ENCODE results near the gene ZNF8. TPM values are rescaled to one million over a fixed set of nuclear protein-coding genes. Genes with fewer than 3 reads are reported as not detected.

ZNF8 gene
- total and polyA plus RNA-seq, 8 donors = 1.4 to 3.6 (median 1.8) TPM

DNA sequence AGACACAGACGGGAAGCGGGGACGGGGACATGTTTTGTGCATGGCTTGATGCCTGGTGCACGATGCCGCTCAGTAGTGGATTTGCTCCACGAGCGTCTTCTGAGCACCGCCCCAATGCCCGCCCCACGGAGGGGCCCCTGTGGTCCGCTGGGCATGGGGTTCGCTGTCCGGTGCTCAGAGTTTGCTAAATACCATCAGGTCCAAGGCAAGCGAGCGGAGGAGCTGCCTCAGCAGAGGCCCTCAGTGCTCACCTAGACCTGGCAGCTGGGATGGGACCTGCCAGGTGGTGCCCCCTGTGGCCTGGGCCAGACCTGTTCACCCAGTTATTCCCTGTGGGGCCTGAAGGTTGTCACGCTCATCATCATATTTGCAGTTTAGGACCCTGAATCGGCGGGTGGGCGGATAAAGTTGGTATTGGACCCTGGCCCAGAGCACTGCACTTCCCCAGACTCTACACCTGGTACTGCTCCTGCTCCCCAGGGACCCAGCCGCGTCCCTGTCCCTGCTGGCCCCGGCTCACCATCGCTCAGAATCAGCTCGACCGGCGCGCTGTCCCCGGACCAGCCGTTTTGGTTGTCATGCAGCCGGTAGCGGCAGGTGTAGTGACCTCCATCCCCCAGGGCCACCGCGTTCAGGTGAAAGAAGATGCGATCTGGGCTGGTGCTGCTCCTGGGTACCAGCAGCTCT is 72.3 kb downstream of the ZNF8 start:
- WGBS, 2 donors = 56 to 74% methylated on average over 34 of the region's 34 CpGs
- TF ChIP-seq, protein P1, sequence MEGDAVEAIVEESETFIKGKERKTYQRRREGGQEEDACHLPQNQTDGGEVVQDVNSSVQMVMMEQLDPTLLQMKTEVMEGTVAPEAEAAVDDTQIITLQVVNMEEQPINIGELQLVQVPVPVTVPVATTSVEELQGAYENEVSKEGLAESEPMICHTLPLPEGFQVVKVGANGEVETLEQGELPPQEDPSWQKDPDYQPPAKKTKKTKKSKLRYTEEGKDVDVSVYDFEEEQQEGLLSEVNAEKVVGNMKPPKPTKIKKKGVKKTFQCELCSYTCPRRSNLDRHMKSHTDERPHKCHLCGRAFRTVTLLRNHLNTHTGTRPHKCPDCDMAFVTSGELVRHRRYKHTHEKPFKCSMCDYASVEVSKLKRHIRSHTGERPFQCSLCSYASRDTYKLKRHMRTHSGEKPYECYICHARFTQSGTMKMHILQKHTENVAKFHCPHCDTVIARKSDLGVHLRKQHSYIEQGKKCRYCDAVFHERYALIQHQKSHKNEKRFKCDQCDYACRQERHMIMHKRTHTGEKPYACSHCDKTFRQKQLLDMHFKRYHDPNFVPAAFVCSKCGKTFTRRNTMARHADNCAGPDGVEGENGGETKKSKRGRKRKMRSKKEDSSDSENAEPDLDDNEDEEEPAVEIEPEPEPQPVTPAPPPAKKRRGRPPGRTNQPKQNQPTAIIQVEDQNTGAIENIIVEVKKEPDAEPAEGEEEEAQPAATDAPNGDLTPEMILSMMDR (IDR thresholded peaks at IDR 0.05) = no peak
- DNase-seq = no peak
- H3K4me3 ChIP-seq = no peak overlapping the region
- peaks cover 0 to 13% (median 2%) of the 10 kb centered on the region in 4 donors for H3K27me3 ChIP-seq
- no peaks in the 10 kb centered on the region for H3K36me3 ChIP-seq
- H3K27ac ChIP-seq = no peak overlapping the region
- H3K4me1 ChIP-seq = no peaks in the 10 kb centered on the region
- no peak for ATAC-seq
- FAIRE-seq = no peak
- intact Hi-C loops (cut with DNase I) = no loop called here
- no peaks in the 10 kb centered on the region for H3K9me3 ChIP-seq

DNA sequence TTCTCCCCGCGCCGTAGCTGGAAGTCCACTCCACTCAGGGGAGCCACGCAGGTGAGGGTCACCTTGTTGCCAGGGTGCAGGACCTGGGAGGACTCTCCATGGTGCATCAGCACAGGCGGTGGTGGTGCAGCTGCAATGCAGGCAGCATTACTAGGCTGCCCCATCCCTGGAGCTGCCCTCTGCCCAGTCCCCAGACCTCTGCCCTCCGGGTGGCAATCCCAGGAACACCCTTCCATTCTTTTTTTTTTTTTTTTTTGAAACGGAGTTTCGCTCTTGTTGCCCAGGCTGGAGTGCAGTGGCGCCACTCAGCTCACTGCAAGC is 72.8 kb downstream of the ZNF8 start:
- peaks cover 0 to 13% (median 2%) of the 10 kb centered on the region in 4 donors for H3K27me3 ChIP-seq
- no peaks in the 10 kb centered on the region for H3K36me3 ChIP-seq
- ATAC-seq (no peak), FAIRE-seq (no peak), DNase-seq (no peak)
- TF ChIP-seq, protein P1 (IDR thresholded peaks at IDR 0.05) = no peak
- H3K27ac ChIP-seq = no peak overlapping the region
- 71 to 82% methylated on average over 8 to 9 of the region's 9 CpGs for WGBS, 2 donors
- H3K9me3 ChIP-seq = no peaks in the 10 kb centered on the region
- intact Hi-C loops (cut with DNase I) = no loop called here
- H3K4me1 ChIP-seq = no peaks in the 10 kb centered on the region
- no peak overlapping the region for H3K4me3 ChIP-seq

DNA sequence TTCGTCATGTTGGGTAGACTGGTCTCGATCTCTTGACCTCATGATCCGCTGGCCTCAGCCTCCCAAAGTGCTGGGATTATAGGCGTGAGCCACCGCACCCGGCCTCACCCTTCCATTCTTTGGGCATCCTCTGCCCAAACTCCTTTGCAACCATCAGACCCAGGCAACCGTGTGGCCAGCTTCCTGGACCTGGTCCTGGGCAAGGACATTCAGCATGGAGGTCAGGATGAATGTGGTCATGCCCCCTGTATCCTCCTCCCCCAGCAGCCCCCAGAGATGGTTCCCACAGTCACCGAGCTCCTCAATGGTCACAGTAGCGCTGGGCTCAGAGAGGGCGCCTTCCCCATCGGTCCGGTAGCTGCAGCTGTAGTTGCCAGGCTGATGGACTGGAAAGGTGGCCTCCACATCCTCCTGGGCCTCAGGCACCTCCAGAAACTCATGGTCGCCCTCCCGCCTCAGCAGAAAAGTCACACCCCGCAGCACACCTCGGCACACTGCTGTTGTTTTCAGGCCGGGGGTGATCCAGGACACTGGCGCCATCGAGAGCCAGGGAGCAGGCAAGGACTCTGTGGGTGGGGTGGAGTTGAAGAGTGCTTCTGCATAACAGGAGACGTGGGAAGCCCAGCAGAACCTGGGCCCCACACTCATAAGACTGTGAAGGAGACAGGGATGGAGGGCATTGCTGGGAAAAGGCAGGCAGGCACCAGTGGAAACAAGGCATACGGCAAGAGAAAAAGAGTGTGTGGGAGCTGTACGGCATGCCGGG is 73.4 kb downstream of the ZNF8 start:
- no peaks in the 10 kb centered on the region for H3K36me3 ChIP-seq
- intact Hi-C loops (cut with DNase I) = no loop called here
- DNase-seq (no peak), ATAC-seq (no peak), FAIRE-seq (no peak)
- no peaks in the 10 kb centered on the region for H3K4me1 ChIP-seq
- peaks cover 0 to 13% (median 2%) of the 10 kb centered on the region in 4 donors for H3K27me3 ChIP-seq
- no peak overlapping the region for H3K27ac ChIP-seq
- TF ChIP-seq, protein P1 (IDR thresholded peaks at IDR 0.05) = no peak
- H3K9me3 ChIP-seq = no peaks in the 10 kb centered on the region
- WGBS, 2 donors = 71 to 88% methylated on average over 23 of the region's 23 CpGs
- H3K4me3 ChIP-seq = no peak overlapping the region

Small RNA genes lying within 50 kb of the gene (microRNA-seq; reads per million reads assigned to microRNA genes)
- 0 reads per million in 2 donors for gene MIR6806

Other genes with a start within 250 kb of the ZNF8 start
- under 1 TPM in 5 of 6 donors, not detected in 1; 0.25 to 0.49 (median 0.32) TPM for gene ZSCAN1, start 244.9 kb upstream of the ZNF8 start, total RNA-seq
- 1 to 10 TPM; 2.5 to 7.1 TPM for gene ZSCAN1, start 244.9 kb upstream of the ZNF8 start, polyA plus RNA-seq
- gene ZNF135, start 219.7 kb upstream of the ZNF8 start, total RNA-seq = 1 to 10 TPM; 1.1 to 5.0 (median 2.0) TPM
- 10 to 100 TPM in 1 of 2 donors, 1 to 10 TPM in 1; 8.5 to 11.6 TPM for gene ZNF135, start 219.7 kb upstream of the ZNF8 start, polyA plus RNA-seq
- gene ZSCAN18, start 180.7 kb upstream of the ZNF8 start, total RNA-seq = 10 to 100 TPM; 17.3 to 37.4 (median 21.1) TPM
- gene ZSCAN18, start 180.7 kb upstream of the ZNF8 start, polyA plus RNA-seq = 10 to 100 TPM; 39.1 to 93.0 TPM
- 1 to 10 TPM; 2.3 to 6.2 (median 3.4) TPM for gene ZNF329, start 128.2 kb upstream of the ZNF8 start, total RNA-seq
- gene ZNF329, start 128.2 kb upstream of the ZNF8 start, polyA plus RNA-seq = 1 to 10 TPM; 2.2 to 4.1 TPM
- gene ZNF274, start 95.9 kb upstream of the ZNF8 start, total RNA-seq = 10 to 100 TPM in 2 of 6 donors, 1 to 10 TPM in 4; 6.4 to 13.0 (median 7.3) TPM
- gene ZNF274, start 95.9 kb upstream of the ZNF8 start, polyA plus RNA-seq = 10 to 100 TPM in 1 of 2 donors, 1 to 10 TPM in 1; 8.3 to 15.1 TPM
- 10 to 100 TPM in 2 of 6 donors, 1 to 10 TPM in 4; 6.5 to 15.8 (median 7.9) TPM for gene ZNF544, start 50.0 kb upstream of the ZNF8 start, total RNA-seq
- gene ZNF544, start 50.0 kb upstream of the ZNF8 start, polyA plus RNA-seq = 10 to 100 TPM; 11.2 to 13.1 TPM
- 10 to 100 TPM in 5 of 6 donors, 1 to 10 TPM in 1; 8.6 to 17.6 (median 14.0) TPM for gene ERVK3-1, start 26.4 kb downstream of the ZNF8 start, total RNA-seq
- gene ERVK3-1, start 26.4 kb downstream of the ZNF8 start, polyA plus RNA-seq = 10 to 100 TPM; 21.0 to 41.6 TPM
- gene ZSCAN22, start 48.0 kb downstream of the ZNF8 start, total RNA-seq = 1 to 10 TPM in 4 of 6 donors, under 1 TPM in 2; 0.97 to 2.5 (median 1.6) TPM
- gene ZSCAN22, start 48.0 kb downstream of the ZNF8 start, polyA plus RNA-seq = under 1 TPM; 0.65 to 0.87 TPM
- 10 to 100 TPM in 1 of 6 donors, 1 to 10 TPM in 5; 3.3 to 10.6 (median 5.9) TPM for gene A1BG, start 74.5 kb downstream of the ZNF8 start, total RNA-seq
- gene A1BG, start 74.5 kb downstream of the ZNF8 start, polyA plus RNA-seq = 10 to 100 TPM; 22.3 to 49.0 TPM
- 1 to 10 TPM in 5 of 6 donors, under 1 TPM in 1; 0.95 to 2.0 (median 1.4) TPM for gene ZNF497, start 83.8 kb downstream of the ZNF8 start, total RNA-seq
- gene ZNF497, start 83.8 kb downstream of the ZNF8 start, polyA plus RNA-seq = 1 to 10 TPM; 4.7 to 5.3 TPM
- gene ZNF837, start 102.1 kb downstream of the ZNF8 start, total RNA-seq = 1 to 10 TPM; 1.1 to 1.9 (median 1.7) TPM
- 1 to 10 TPM; 3.1 to 3.8 TPM for gene ZNF837, start 102.1 kb downstream of the ZNF8 start, polyA plus RNA-seq
- 1,000 to 10,000 TPM in 2 of 6 donors, 100 to 1,000 TPM in 4; 637 to 1,373 (median 887) TPM for gene RPS5, start 108.3 kb downstream of the ZNF8 start, total RNA-seq
- 100 to 1,000 TPM; 699 to 891 TPM for gene RPS5, start 108.3 kb downstream of the ZNF8 start, polyA plus RNA-seq
- not detected for gene RNF225, start 116.7 kb downstream of the ZNF8 start, total RNA-seq
- not detected for gene RNF225, start 116.7 kb downstream of the ZNF8 start, polyA plus RNA-seq
- gene ZNF584, start 129.7 kb downstream of the ZNF8 start, total RNA-seq = 1 to 10 TPM; 4.3 to 8.5 (median 5.1) TPM
- gene ZNF584, start 129.7 kb downstream of the ZNF8 start, polyA plus RNA-seq = 1 to 10 TPM; 4.1 to 6.5 TPM
- gene ZNF132, start 161.2 kb downstream of the ZNF8 start, total RNA-seq = 1 to 10 TPM; 1.4 to 6.1 (median 2.1) TPM
- gene ZNF132, start 161.2 kb downstream of the ZNF8 start, polyA plus RNA-seq = 1 to 10 TPM; 1.1 to 2.0 TPM
- 1 to 10 TPM; 3.5 to 5.6 (median 4.2) TPM for gene ZNF324B, start 172.7 kb downstream of the ZNF8 start, total RNA-seq
- gene ZNF324B, start 172.7 kb downstream of the ZNF8 start, polyA plus RNA-seq = 1 to 10 TPM; 3.0 to 4.5 TPM
- gene ZNF324, start 188.1 kb downstream of the ZNF8 start, total RNA-seq = 1 to 10 TPM; 4.2 to 7.3 (median 6.3) TPM
- 1 to 10 TPM; 3.5 to 5.5 TPM for gene ZNF324, start 188.1 kb downstream of the ZNF8 start, polyA plus RNA-seq
- gene ZNF446, start 197.4 kb downstream of the ZNF8 start, total RNA-seq = 1 to 10 TPM; 4.4 to 6.6 (median 5.1) TPM
- gene ZNF446, start 197.4 kb downstream of the ZNF8 start, polyA plus RNA-seq = 10 to 100 TPM; 19.9 to 23.6 TPM
- 1 to 10 TPM; 3.0 to 6.7 (median 5.0) TPM for gene SLC27A5, start 233.0 kb downstream of the ZNF8 start, total RNA-seq
- gene SLC27A5, start 233.0 kb downstream of the ZNF8 start, polyA plus RNA-seq = 10 to 100 TPM; 12.8 to 15.6 TPM
- gene ZBTB45, start 240.9 kb downstream of the ZNF8 start, total RNA-seq = 1 to 10 TPM; 4.3 to 9.3 (median 6.3) TPM
- gene ZBTB45, start 240.9 kb downstream of the ZNF8 start, polyA plus RNA-seq = 1 to 10 TPM; 5.8 to 7.5 TPM